Body of pancreas (tissue), 4 donors: Measurements from ENCODE around the gene BMPER.

Experiments
- CTCF ChIP-seq, 7 experiments: fragments of 450-650 bp in 4 of 7; fragments of 200-600 bp in 3 of 7; sonication (generic) in 3 of 7; IDR thresholded peaks; one replicate each; pipeline ENCODE4 v1.5.1; 2016 to 2019; ENCODE audit warnings: antibody characterized with exemption in 7 of 7
- POLR2A ChIP-seq, 3 donors: fragments of 450-650 bp; IDR thresholded peaks; one replicate each; pipeline ENCODE4 v1.6.1; 2016; ENCODE audit warnings: antibody characterized with exemption in 3 of 3, mild to moderate bottlenecking in 2 of 3

GRCh38 chr7:34011017-34011695 is 105.8 kb downstream of the BMPER start:
- TF ChIP-seq CTCF (IDR thresholded peaks at IDR 0.05) = no peak
- no peak for TF ChIP-seq POLR2A (IDR thresholded peaks at IDR 0.05)
